SH-SY5Y (cell line): ENCODE data around the gene TCF12.

ENCODE experiments used
- GATA2 ChIP-seq: IDR thresholded peaks from 2 replicates; pipeline ENCODE4 v1.6.1; 2011; ENCODE audit warnings: mild to moderate bottlenecking, low read depth, low read length
- GATA3 ChIP-seq: IDR thresholded peaks from 2 replicates; pipeline ENCODE4 v1.6.1; 2011; ENCODE audit warnings: low read depth, mild to moderate bottlenecking, low read length, moderate library complexity

GRCh38 chr15:57111002-57111401, 192.6 kb downstream of the TCF12 start:
- TF ChIP-seq GATA2 (no peak), GATA3 (no peak)
